ENCODE results near the gene LASP1. TPM values are rescaled to one million over a fixed set of nuclear protein-coding genes. Genes with fewer than 3 reads are reported as not detected.
A peak's percentile ranks its signal among the peaks of the same experiment; 100 is the strongest.
"Not testable (repeated sequence)": the region's sequence is repeated elsewhere in the genome, so short reads cannot be mapped to it uniquely, and the experiment has no call there.

LASP1 gene
- total RNA-seq, 2 experiments from 2014 or later, result 48.6 to 110 TPM

DNA sequence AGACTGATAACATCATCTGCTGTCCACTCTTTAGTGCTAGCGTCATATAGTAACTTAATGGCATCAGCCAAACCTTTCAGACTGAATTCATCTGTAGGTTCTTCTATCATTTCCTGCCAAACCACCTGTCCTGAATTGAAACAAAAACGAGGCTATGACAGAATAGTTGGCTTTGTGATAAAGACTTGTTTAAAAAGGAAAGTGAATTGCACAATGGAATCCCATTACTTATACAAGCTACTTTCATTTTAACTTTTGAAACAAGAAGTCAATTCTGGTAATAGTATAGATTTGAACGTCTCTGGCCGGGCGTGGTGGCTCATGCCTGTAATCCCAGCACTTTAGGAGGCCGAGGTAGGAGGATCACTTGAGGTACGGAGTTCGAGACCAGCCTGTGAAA is 73.7 kb downstream of the LASP1 start:
- intact Hi-C loops (cut with micrococcal nuclease; ENCODE audit: unreplicated experiment), result no loop called here
- TF ChIP-seq EZH2phosphoT487 (IDR thresholded peaks at IDR 0.05; ENCODE audit: borderline replicate concordance, low read depth, low read length), result no peak
- TF ChIP-seq, protein P1, sequence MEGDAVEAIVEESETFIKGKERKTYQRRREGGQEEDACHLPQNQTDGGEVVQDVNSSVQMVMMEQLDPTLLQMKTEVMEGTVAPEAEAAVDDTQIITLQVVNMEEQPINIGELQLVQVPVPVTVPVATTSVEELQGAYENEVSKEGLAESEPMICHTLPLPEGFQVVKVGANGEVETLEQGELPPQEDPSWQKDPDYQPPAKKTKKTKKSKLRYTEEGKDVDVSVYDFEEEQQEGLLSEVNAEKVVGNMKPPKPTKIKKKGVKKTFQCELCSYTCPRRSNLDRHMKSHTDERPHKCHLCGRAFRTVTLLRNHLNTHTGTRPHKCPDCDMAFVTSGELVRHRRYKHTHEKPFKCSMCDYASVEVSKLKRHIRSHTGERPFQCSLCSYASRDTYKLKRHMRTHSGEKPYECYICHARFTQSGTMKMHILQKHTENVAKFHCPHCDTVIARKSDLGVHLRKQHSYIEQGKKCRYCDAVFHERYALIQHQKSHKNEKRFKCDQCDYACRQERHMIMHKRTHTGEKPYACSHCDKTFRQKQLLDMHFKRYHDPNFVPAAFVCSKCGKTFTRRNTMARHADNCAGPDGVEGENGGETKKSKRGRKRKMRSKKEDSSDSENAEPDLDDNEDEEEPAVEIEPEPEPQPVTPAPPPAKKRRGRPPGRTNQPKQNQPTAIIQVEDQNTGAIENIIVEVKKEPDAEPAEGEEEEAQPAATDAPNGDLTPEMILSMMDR (conservative IDR thresholded peaks at IDR 0.05; ENCODE audit: low read length), result no peak
- H3K4me2 ChIP-seq (ENCODE audit: low read length), result no peak overlapping the region
- ChIA-PET POLR2A (interaction anchor here (0.9 to 1.0 kb wide), 2 partner anchors 11 to 15 kb away, joined by 3 read pairs; no protein-coding TSS in a partner anchor), CTCF (ENCODE audit: unreplicated experiment) (no interaction called here)
- no peaks in the 10 kb centered on the region for H3K79me2 ChIP-seq (ENCODE audit: insufficient read depth, low read depth, low read length)
- H2AFZ ChIP-seq (ENCODE audit: low read length), result no peak overlapping the region
- no peaks in the 10 kb centered on the region for H3K9me3 ChIP-seq (ENCODE audit: low read length)
- peak; percentile 21 for DNase-seq (ENCODE audit: low spot score)
- H4K20me1 ChIP-seq (ENCODE audit: insufficient read depth, low read length), result no peaks in the 10 kb centered on the region
- H3K4me1 ChIP-seq (ENCODE audit: insufficient read depth, low read length, poor library complexity, severe bottlenecking), result no peaks in the 10 kb centered on the region
- no peak overlapping the region for H3K27ac ChIP-seq (ENCODE audit: low read depth, low read length, poor library complexity, severe bottlenecking)
- H3K36me3 ChIP-seq (ENCODE audit: insufficient read depth, low read length), result no peaks in the 10 kb centered on the region
- BruUV-seq (replicated peaks), result no TSS peak
- H3K4me3 ChIP-seq (ENCODE audit: low read depth, low read length, poor library complexity, severe bottlenecking), result no peak overlapping the region
- H3K9me2 ChIP-seq (ENCODE audit: insufficient read depth, low read length), result no peaks in the 10 kb centered on the region

DNA sequence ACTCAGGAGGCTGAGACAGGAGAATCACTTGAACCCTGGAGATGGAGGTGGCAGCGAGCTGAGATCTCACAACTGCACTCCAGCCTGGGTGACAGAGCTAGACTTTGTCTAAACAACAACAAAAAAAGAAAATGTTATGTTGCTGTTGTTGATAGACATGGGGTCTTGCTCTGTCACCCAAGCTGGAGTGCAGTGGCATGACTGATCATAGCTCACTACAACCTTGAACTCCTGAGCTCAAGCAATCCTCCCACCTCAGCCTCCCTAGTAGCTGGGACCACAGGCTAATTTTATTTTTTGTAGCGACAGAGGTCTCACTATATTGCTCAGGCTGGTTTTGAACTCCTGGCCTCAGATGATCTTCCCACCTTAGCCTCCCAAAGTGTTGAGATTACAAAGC is 77.3 kb downstream of the LASP1 start:
- intact Hi-C loops (cut with micrococcal nuclease; ENCODE audit: unreplicated experiment), result no loop called here
- Histone ChIP-seq H3K9me2 (ENCODE audit: insufficient read depth, low read length) (no peaks in the 10 kb centered on the region), H3K4me3 (ENCODE audit: low read depth, low read length, poor library complexity, severe bottlenecking) (no peak overlapping the region), H3K4me2 (ENCODE audit: low read length) (no peak overlapping the region), H4K20me1 (ENCODE audit: insufficient read depth, low read length) (no peaks in the 10 kb centered on the region), H3K36me3 (ENCODE audit: insufficient read depth, low read length) (no peaks in the 10 kb centered on the region), H3K9me3 (ENCODE audit: low read length) (no peaks in the 10 kb centered on the region), H2AFZ (ENCODE audit: low read length) (no peak overlapping the region), H3K27ac (ENCODE audit: low read depth, low read length, poor library complexity, severe bottlenecking) (no peak overlapping the region), H3K4me1 (ENCODE audit: insufficient read depth, low read length, poor library complexity, severe bottlenecking) (no peaks in the 10 kb centered on the region), H3K79me2 (ENCODE audit: insufficient read depth, low read depth, low read length) (no peaks in the 10 kb centered on the region)
- no peak for DNase-seq (ENCODE audit: low spot score)
- TF ChIP-seq, protein P1 (conservative IDR thresholded peaks at IDR 0.05; ENCODE audit: low read length), result no peak
- TF ChIP-seq EZH2phosphoT487 (IDR thresholded peaks at IDR 0.05; ENCODE audit: borderline replicate concordance, low read depth, low read length), result no peak
- CTCF ChIA-PET (ENCODE audit: unreplicated experiment), result no interaction called here
- no TSS peak for BruUV-seq (replicated peaks)
- POLR2A ChIA-PET, result interaction anchor here (0.9 kb wide), 1 partner anchor 48 kb away, joined by 3 read pairs; no protein-coding TSS in a partner anchor

DNA sequence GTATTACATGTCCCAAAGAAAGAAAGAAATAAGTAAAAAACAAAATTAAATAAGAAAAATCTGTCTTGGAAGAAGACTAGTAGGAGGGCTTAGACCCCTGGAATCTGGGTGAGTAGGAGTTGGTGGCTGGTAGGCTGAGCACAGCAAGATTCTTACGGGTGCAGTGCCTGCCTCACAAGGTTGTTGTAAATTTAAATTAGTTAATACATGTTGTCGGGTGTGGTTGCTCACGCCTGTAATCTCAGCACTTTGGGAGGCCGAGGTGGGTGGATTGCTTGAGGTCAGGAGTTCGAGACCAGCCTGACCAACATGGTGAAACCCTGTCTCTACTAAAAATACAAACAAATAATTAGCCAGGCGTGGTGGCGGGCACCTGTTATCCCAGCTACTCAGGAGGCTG is 83.9 kb downstream of the LASP1 start:
- H3K9me3 ChIP-seq (ENCODE audit: low read length); POLR2A ChIA-PET; H3K4me3 ChIP-seq (ENCODE audit: low read depth, low read length, poor library complexity, severe bottlenecking); CTCF ChIA-PET (ENCODE audit: unreplicated experiment); H3K36me3 ChIP-seq (ENCODE audit: insufficient read depth, low read length); H3K27ac ChIP-seq (ENCODE audit: low read depth, low read length, poor library complexity, severe bottlenecking); H3K79me2 ChIP-seq (ENCODE audit: insufficient read depth, low read depth, low read length); H3K9me2 ChIP-seq (ENCODE audit: insufficient read depth, low read length); DNase-seq (ENCODE audit: low spot score); intact Hi-C loops (cut with micrococcal nuclease; ENCODE audit: unreplicated experiment); H3K4me2 ChIP-seq (ENCODE audit: low read length); H3K4me1 ChIP-seq (ENCODE audit: insufficient read depth, low read length, poor library complexity, severe bottlenecking); H4K20me1 ChIP-seq (ENCODE audit: insufficient read depth, low read length); BruUV-seq (replicated peaks); H2AFZ ChIP-seq (ENCODE audit: low read length): not testable (repeated sequence)
